ENCODE measurements around the gene CGRRF1. TPM values are rescaled to one million over a fixed set of nuclear protein-coding genes. Genes with fewer than 3 reads are reported as not detected.
A peak's percentile ranks its signal among the peaks of the same experiment; 100 is the strongest.

Gene CGRRF1
- total RNA-seq, 1 donor from 2014 or later = 19.7 TPM

DNA sequence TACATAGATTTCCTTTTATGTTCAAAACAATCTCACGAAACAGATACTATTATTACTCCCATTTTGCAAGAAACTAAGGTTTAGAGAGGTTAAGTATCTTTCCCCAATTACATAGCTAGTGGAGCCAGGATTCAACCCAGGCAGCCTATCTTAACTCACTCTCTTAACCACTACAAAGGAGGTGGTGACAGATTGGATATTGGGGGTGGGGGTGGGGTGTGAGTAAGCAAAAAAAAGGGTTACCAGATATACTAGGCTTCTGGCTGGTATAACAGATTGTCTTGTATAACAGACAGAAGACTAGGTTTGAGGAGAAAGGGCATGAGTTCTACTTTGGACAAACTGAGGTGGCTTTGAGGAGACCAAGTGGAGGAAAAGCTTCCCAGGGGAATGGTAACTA lies 23.0 kb upstream of the CGRRF1 start:
- H3K36me3 ChIP-seq (ENCODE audit: control insufficient read depth, insufficient read depth, low read length) = peaks cover 2% of the 10 kb centered on the region
- H3K4me3 ChIP-seq (ENCODE audit: low read depth, low read length) = no peak overlapping the region
- DNase-seq (ENCODE audit: low read depth) (peak; percentile 25), FAIRE-seq (no peak)
- H3K27me3 ChIP-seq (ENCODE audit: control insufficient read depth, insufficient read depth, low read length) = no peaks in the 10 kb centered on the region
- TF ChIP-seq CTCF (IDR thresholded peaks at IDR 0.05; ENCODE audit: insufficient read depth, low read length, severe bottlenecking) = no peak

DNA sequence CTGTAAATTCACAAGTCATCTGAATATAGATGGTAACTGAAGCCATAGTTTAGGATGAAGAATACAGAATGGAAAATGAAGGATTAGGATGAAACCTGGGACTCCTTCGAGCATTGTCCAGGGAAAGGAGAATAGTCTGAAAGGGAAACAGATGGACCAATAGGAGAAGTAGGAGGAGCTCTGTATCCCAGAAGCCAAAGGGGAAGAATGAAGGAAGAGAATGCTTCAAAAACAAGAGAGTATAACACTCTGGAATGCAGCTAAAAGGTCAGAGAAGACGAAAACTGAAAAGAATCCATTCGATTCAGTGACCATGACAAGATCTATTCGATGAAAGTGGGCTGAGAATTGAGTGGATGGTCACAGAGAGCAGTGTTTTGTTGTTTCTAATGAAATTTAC lies 21.9 kb upstream of the CGRRF1 start:
- Histone ChIP-seq H3K4me3 (ENCODE audit: low read depth, low read length) (peak overlapping the region; percentile 94), H3K36me3 (ENCODE audit: control insufficient read depth, insufficient read depth, low read length) (peaks cover 2% of the 10 kb centered on the region), H3K27me3 (ENCODE audit: control insufficient read depth, insufficient read depth, low read length) (no peaks in the 10 kb centered on the region)
- TF ChIP-seq CTCF (IDR thresholded peaks at IDR 0.05; ENCODE audit: insufficient read depth, low read length, severe bottlenecking) = no peak
- peak; percentile 45 for DNase-seq (ENCODE audit: low read depth)
- no peak for FAIRE-seq

GRCh38 chr14:54488318-54488645 lies 21.4 kb upstream of the CGRRF1 start:
- FAIRE-seq = no peak
- peak; percentile 23 for TF ChIP-seq CTCF (IDR thresholded peaks at IDR 0.05; ENCODE audit: insufficient read depth, low read length, severe bottlenecking)

DNA sequence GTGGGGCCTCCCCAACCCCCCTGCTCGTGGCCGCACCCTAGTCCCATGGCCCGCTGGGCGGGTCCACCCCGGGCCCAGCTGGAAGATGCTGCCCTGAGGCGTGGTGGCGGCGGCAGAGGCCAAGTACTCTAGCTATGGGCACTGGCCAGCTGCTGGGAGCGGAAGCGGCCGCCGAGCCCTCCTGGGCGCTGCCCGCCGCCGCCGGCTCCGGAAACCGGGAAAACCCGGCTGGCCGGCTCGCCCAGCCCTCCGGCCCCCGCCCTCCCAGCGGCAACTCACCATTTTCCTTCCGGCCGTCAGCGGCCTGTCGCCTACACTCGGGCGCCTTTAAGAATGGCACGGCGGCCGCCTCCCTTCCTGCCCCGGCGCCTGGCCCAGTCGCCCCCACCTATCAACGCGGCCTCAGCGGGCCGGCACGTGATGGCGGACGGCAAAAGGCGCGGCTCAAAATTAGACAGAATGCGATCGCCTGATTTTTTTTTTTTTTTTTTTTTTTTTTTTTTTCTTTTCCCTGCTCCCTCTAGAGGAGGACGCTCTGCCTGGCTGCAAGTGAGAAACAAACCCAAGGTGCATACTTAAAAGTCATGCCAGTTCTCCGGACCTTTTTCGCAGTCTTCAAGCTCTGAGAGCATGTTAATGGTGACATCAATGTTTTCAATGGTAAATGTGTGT lies 20.9 kb upstream of the CGRRF1 start, which contains the start of gene GMFB:
TSS of gene GMFB (minus strand) at position 335 of the 672 bp plus-strand sequence. CDS start at position 282, 53 bp downstream.
- Histone ChIP-seq H3K27me3 (ENCODE audit: control insufficient read depth, insufficient read depth, low read length) (no peaks in the 10 kb centered on the region), H3K4me3 (ENCODE audit: low read depth, low read length) (peak within 1 kb of the TSS; percentile 94), H3K36me3 (ENCODE audit: control insufficient read depth, insufficient read depth, low read length) (no peaks in the 10 kb centered on the region)
- TF ChIP-seq CTCF (IDR thresholded peaks at IDR 0.05; ENCODE audit: insufficient read depth, low read length, severe bottlenecking) = peak; percentile 63
- FAIRE-seq (no peak), DNase-seq (ENCODE audit: low read depth) (peak; percentile 77)

More at GRCh38 chr14:54488318-54488645, 21.4 kb upstream of the CGRRF1 start:
- H3K4me3 ChIP-seq (ENCODE audit: low read depth, low read length) = peak overlapping the region; percentile 94
- peaks cover 2% of the 10 kb centered on the region for H3K36me3 ChIP-seq (ENCODE audit: control insufficient read depth, insufficient read depth, low read length)
- peak; percentile 17 for DNase-seq (ENCODE audit: low read depth)
- H3K27me3 ChIP-seq (ENCODE audit: control insufficient read depth, insufficient read depth, low read length) = no peaks in the 10 kb centered on the region

DNA sequence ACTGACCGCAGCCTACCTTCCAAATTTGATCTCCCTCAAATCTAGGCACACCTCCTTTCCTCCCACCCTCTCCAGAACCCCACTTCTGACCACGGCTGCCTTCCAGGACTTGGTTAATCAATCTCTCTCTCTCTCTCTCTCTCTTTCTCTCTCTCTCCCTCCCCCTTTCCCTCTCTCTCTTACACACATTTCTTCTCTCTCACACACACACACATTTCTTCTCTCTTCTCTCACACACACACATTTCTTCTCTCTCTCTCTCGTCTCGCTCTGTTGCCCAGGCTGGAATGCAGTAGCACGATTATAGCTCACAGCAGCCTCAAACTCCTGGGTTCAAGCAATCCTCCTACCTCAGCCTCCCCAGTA lies 20.4 kb upstream of the CGRRF1 start:
- DNase-seq (ENCODE audit: low read depth) (no peak), FAIRE-seq (no peak)
- H3K27me3 ChIP-seq (ENCODE audit: control insufficient read depth, insufficient read depth, low read length) = no peaks in the 10 kb centered on the region
- TF ChIP-seq CTCF (IDR thresholded peaks at IDR 0.05; ENCODE audit: insufficient read depth, low read length, severe bottlenecking) = no peak
- peak overlapping the region; percentile 94 for H3K4me3 ChIP-seq (ENCODE audit: low read depth, low read length)
- H3K36me3 ChIP-seq (ENCODE audit: control insufficient read depth, insufficient read depth, low read length) = no peaks in the 10 kb centered on the region

All from bronchial epithelial cell (primary cell).